Nephron progenitor cell (in vitro differentiated cells): ENCODE measurements around the gene TNFRSF11A.

Source experiments
- DNase-seq: peaks from one replicate; pipeline ENCODE4 v3.0.0; 2021
- H3K27ac Mint-ChIP-seq: 2 replicates; pipeline ENCODE4 v1.8.0; 2021; ENCODE audit warnings: mild to moderate bottlenecking, moderate library complexity, mixed read lengths
- H3K27me3 Mint-ChIP-seq: 2 replicates; pipeline ENCODE4 v1.8.0; 2021; ENCODE audit warnings: mild to moderate bottlenecking, low read depth, mixed read lengths; ENCODE audit not compliant: poor library complexity
- H3K36me3 Mint-ChIP-seq: 2 replicates; pipeline ENCODE4 v1.8.0; 2021; ENCODE audit warnings: low read depth, mixed read lengths
- H3K4me1 Mint-ChIP-seq: 2 replicates; pipeline ENCODE4 v1.8.0; 2021; ENCODE audit warnings: mixed read lengths
- H3K4me3 Mint-ChIP-seq: 2 replicates; pipeline ENCODE4 v1.8.0; 2021; ENCODE audit warnings: mild to moderate bottlenecking, moderate library complexity, mixed read lengths
- H3K9me3 Mint-ChIP-seq: 2 replicates; pipeline ENCODE4 v1.8.0; 2021; ENCODE audit warnings: mild to moderate bottlenecking, moderate library complexity, mixed read lengths
- CTCF ChIP-seq: fragments of 200-600 bp; sonication (generic); IDR thresholded peaks from 2 replicates; pipeline ENCODE4 v1.5.0; 2021; ENCODE audit warnings: antibody characterized with exemption

Gene TNFRSF11A

DNA sequence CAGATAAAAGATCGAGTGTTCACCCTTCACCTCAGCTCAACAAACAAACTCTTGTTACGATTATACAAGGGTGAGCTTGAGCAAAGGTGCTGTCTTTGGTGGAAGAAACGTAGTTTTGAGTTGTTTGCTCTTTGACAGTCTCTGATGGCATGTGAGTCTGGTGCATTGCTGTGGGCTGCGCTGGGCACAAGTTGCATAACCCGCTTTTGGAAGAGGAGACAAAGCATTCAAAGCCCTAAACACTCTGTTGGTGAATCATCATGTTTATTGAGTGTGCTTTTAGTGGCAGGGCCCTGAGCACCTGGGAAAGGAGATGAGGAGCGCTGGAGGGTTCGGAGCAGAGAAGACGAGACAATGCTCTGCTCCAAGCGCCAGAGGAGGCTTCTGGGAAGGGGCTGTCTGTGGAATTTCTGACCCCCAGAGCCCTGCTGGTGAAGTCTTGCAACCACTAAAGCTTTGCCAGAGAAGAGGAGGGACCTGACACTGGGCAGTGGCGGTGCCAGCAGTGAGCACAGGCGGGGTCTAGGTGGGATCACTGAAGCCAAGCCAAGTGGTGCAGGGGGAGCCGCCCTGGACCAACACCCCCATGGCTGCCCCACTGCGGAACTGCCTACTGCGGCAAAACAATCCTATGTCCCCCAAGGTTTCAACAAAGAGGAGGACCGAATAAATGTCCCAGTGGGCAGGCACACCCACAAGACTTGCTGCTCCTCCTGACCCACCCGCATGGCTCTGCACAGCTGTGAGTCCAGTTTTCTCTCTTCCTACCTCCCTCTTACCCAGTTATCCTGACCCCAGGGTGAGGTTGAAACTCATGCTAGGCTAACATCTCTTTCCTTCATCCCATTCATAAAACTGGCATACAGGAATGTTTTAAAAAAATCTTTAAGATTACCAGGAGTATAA is 64.0 kb downstream of the TNFRSF11A start:
- peaks cover 11% of the 10 kb centered on the region for H3K9me3 Mint-ChIP-seq
- no peak overlapping the region for H3K4me3 Mint-ChIP-seq
- DNase-seq: no peak

DNA sequence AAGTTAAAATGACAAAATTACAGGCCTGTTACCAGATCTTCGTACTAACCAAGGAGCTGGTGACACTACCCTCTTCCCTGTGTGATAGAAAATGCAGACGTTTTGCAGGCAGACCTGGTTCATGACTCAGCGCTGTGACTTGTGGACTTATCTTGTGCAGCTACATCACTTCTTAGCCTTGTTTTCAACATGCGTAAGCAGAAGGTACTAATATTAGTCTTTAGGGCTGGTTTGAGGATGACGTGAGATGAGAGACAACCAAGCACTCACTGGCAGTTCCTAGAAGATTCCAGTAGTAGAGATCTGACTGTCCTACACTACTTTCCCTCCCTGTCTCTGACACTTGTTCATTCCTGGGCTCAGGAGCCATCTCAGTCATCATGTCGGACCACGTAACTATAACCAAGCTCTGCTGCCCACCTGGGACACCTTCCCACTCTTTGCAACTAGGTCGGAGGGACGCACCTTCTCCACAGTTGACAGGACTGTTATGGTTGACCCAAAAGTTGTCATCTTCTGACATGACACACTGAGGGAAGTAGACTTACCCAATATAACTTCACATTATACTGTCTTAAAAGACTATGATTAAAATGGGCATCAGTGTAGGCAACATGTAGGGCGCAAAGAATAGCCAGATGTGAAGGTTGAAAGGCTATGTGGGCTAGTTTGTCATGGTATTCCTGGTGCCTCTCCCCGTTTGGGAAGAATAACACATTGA is 64.8 kb downstream of the TNFRSF11A start:
- H3K27me3 Mint-ChIP-seq: peaks cover 7% of the 10 kb centered on the region
- peaks cover 16% of the 10 kb centered on the region for H3K36me3 Mint-ChIP-seq
- peaks cover 21% of the 10 kb centered on the region for H3K4me1 Mint-ChIP-seq
- peaks cover 11% of the 10 kb centered on the region for H3K9me3 Mint-ChIP-seq
- H3K27ac Mint-ChIP-seq: no peak overlapping the region
- no peak for TF ChIP-seq CTCF
- DNase-seq: no peak
- no peak overlapping the region for H3K4me3 Mint-ChIP-seq

More for the DNA sequence above, 64.0 kb downstream of the TNFRSF11A start:
- no peak overlapping the region for H3K27ac Mint-ChIP-seq
- peaks cover 16% of the 10 kb centered on the region for H3K36me3 Mint-ChIP-seq
- peaks cover 7% of the 10 kb centered on the region for H3K27me3 Mint-ChIP-seq
- TF ChIP-seq CTCF: no peak
- peaks cover 21% of the 10 kb centered on the region for H3K4me1 Mint-ChIP-seq

- peaks cover 10% of the 10 kb centered on the region for H3K36me3 Mint-ChIP-seq
Observed at GRCh38 chr18:62394006-62394763, 69.1 kb downstream of the TNFRSF11A start.

DNA sequence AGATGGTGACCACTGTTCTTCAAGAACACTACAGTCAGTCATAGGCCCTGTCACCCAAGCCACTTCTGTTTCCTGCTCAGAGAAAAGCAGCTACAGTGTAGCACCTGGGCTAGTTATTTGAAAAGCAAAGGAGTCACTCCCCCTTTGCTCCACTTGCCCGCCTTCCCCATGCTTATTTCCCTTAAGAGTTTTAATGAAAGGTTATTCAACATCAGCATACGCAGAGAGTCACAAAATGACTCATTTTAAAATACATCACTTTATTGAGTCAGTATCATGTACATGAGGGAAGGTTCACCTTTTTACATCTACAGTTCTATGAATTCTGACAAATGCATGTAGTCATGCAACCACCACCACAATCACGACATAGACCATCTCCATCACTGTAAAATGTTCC is 71.3 kb downstream of the TNFRSF11A start:
- Mint-ChIP-seq H3K4me1 (peaks cover 11% of the 10 kb centered on the region), H3K4me3 (no peak overlapping the region), H3K27me3 (peaks cover 5% of the 10 kb centered on the region), H3K9me3 (peaks cover 3% of the 10 kb centered on the region), H3K27ac (no peak overlapping the region), H3K36me3 (peaks cover 3% of the 10 kb centered on the region)
- no peak for TF ChIP-seq CTCF
- no peak for DNase-seq

More at GRCh38 chr18:62394006-62394763, 69.1 kb downstream of the TNFRSF11A start:
- H3K27ac Mint-ChIP-seq: no peak overlapping the region
- H3K4me1 Mint-ChIP-seq: no peaks in the 10 kb centered on the region
- H3K4me3 Mint-ChIP-seq: no peak overlapping the region
- no peak for DNase-seq
- TF ChIP-seq CTCF: no peak
- H3K27me3 Mint-ChIP-seq: peaks cover 4% of the 10 kb centered on the region
- peaks cover 11% of the 10 kb centered on the region for H3K9me3 Mint-ChIP-seq

DNA sequence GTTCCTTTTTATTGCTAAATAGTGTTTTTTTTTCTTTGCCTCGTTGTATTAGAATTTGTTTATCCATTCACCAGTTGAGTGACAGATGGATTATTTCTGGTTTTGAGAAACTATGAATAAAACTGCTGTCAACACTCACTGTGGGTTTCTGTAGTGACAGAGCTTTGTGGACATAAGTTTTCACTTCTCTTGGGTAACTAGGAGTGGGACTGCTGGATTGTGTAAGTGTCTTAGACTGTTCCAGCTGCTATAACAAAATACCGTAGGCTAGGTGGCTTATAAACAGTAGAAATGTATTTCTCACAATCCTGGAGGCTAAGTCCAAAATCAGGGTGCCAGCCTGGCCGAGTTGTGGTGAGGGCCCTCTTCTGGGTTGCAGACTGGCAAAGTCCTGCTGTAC is 71.9 kb downstream of the TNFRSF11A start:
- Mint-ChIP-seq H3K9me3 (no peaks in the 10 kb centered on the region), H3K4me3 (no peak overlapping the region), H3K27ac (no peak overlapping the region), H3K27me3 (peaks cover 2% of the 10 kb centered on the region), H3K36me3 (no peaks in the 10 kb centered on the region), H3K4me1 (peaks cover 11% of the 10 kb centered on the region)
- no peak for TF ChIP-seq CTCF
- no peak for DNase-seq
